NCI-H1417 treated with DMSO at 0.1 percent for 48 hours (cell line): Measurements from ENCODE around the gene KRT77.

Experiments used
- DNase-seq: peaks from one replicate; lab custom pipeline; 2025; lab: John Stamatoyannopoulos, UW

The KRT77 gene

GRCh38 chr12:52691076-52691840, 12.1 kb downstream of the KRT77 start:
- DNase-seq = peak; percentile 60

DNA sequence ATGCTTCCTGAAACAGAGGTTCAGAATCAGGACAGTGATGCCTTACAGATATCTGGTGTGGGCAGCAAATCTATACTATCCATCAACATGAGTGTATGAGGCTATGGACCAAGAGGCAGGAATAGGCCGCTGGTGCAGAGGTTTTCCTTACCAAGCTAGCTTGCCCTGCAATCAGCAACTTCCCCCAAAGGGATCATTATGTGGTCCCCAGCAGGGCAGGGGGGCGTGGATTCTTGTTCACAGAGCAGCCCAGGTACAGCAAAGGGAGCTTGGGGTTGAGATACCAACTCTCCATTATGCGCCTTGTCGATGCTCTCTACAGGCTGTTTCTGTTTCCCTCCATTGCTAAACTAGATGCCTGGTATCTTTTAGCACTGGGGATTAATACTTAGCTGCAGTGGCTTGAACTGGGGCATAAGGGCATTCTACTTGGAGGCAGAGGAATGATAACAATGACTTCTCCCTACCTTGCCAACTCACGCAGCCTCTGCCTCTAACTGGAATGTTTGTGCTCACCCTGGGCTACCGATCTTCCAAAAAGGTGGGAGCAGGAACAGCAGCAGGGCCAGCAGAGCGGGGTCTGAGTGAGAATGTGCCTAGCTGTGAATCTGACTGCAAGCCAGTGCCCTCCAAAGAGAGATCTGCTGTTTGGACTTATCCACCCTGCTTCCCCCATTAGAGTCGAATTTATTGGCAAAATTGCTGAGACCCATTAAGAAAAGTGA, 12.8 kb downstream of the KRT77 start:
- no peak for DNase-seq

- DNase-seq = no peak
These were observed 13.4 kb downstream of the KRT77 start for GRCh38 chr12:52689936-52690335.

DNA sequence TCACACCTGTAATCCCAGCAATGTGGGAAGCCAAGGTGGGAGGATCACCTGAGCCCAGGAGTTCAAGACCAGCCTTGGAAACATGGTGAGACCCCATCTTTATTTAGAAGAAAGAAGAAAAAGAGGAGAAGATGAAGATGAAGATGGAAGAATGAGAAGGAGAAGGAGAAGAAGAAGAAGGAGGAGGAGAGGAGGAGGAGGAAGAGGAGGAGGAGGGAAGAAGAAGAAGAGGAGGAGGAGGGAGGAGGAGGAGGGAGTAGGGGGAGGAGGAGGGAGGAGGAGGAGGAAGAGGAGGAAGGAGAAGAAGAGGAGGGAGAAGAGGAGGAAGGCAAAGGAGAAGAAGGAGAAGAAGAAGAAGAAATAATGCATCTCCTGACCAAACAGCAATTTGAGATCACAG, 14.1 kb downstream of the KRT77 start:
- DNase-seq = no peak

- no peak for DNase-seq
These were observed 14.8 kb downstream of the KRT77 start for GRCh38 chr12:52688481-52688880.

DNA sequence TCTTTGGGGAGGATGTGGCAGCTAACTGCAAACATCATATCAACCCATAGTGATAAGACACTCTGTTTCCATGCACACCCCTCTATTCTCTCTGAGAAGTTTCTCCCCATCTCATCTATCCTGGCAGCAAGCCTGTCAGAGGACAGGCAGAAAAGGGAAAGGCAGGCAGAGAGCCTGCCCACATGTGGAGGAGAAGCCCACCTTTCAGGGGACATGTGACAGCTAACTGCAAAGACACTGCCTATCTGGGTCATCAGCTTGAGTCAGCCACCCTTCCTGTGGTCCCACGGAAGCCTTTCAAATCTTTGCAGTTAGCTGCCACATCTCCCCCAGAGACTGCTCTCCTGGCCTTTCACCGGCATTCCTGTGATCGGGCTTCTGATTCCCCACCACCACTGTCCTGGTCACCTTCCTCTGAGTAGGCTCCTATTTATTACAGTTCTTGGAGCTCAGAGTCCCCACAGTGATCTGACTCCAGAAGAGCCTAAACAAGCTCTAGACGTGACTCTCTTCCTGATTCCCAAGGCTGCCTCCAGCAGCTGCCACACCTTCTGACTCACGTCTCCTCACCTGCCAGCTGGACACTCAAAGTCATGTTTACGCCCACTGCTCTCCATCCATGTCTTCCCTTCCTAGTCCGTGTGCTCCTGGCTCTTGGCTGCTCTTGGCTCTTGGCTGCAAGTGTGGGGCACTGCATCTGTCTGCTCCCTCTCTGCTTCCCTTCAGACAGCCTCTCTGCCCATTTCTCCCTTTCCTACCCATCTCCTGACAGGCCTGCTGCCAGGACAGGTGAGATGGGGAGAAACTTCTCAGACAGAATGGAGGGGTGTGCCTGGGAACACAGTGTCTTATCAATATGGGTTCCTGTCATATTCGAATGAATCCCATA, 15.6 kb downstream of the KRT77 start:
- no peak for DNase-seq

- no peak for DNase-seq
These were observed 16.4 kb downstream of the KRT77 start for GRCh38 chr12:52686756-52687487.

DNA sequence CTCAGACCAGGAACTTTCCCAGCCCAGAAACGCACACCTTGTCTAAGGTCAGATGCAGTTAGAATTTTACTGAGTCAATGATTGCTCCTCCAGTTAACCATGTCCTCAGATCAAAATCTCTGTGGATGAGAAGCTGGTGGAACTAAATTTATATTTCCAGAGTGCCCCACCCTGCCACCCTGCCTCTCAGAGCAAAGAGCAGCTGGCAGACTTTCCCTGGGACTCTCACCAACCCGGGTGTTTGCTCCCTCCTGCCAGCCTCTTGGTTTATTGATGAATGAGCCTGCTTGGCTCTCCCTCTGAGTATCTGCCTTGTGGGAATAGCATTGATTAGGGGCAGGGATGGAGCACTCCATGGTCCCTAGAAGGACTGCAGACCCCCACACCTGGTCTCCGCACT, 17.3 kb downstream of the KRT77 start:
- DNase-seq = no peak

GRCh38 chr12:52685406-52685890, 17.9 kb downstream of the KRT77 start:
- no peak for DNase-seq

DNA sequence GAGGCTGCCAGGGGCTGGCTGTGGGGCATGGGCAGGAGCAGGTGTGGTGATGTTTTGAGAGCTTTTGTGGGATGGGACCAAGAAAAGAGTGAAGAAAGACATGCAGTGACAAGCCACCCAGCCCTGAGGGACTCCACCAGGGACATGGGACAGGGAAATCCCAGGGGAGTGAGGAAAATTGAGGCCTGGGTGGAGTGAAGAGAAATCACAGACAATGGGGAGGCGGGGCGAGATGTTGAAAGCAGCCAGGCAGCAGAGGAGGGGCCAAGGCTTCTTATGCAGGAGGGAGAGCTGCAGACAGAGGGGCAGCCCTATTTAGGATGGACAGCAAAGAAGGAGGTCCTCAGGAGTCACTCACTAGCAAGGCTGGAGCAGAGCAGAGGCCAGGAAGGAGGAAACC, 18.9 kb downstream of the KRT77 start:
- DNase-seq = no peak

- DNase-seq = no peak
These were observed 19.6 kb downstream of the KRT77 start for GRCh38 chr12:52683575-52684300.

DNA sequence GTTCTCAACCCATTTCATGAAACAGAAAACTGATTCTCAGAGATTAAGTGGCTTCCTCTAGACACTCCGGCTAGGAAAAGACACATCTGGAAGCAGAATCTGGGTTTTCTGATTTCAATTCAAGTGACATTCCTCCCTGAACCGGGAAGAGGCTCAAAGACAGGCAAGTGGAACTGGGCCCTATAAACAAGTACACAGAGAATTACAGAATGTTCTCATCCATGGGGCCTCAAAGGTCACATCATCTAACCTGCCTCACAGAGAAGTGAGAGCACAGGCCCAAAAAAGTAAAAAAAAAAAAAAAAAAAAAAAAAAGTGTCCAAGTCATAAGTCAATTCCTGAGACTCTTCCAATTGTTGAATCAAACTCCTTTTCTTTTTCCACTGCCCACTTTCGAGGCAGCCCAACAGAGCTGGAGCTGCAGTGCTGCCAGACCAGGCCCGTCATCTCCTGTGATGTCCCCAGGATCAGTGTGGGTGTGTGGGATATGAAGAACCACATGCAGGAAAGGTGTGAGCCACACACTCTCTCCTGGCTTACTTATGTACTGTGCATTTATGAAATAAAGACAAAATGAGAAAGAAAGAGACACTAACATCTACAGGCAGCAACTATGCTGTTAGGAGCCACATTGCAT, 20.3 kb downstream of the KRT77 start:
- DNase-seq = no peak

DNA sequence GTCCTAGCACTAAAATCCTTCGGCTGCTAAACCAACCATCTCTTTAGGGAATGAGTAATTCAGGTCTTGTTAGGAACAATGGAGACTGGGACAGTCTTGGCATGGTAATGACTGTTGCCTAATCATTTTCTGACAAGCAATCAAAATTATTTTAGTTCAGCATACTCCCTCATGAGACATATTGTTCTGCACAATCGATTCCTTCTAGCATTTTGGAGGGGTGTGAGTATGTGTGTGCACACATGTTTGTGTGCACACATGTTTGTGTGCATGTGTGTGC, 21.0 kb downstream of the KRT77 start:
- DNase-seq = no peak

- no peak for DNase-seq
These were observed 21.6 kb downstream of the KRT77 start for GRCh38 chr12:52681526-52682380.

DNA sequence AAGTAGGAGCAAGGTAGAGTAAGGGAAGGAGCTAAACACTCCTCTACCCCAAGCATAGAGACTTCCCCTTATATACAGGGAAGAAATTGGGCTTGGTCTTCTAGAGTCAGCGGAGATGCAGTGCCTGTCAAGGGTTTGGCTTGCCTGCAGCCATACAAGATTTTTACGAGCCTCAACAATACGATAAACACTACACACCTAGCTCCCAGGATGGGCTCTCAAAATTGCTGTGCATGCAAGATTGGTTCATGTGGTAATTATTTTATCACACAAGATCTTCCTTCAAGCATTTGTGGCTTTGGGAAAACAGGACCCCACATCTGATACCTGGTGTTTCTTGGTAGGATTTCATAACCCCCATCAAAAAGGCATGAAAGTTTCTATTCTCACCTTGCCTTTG, 23.0 kb downstream of the KRT77 start, which contains the start of gene KRT1:
KRT1 (minus strand) TSS at position 45 of the 400 bp plus-strand sequence. CDS start 59 bp downstream, outside the sequence.
- DNase-seq = no peak

- no peak for DNase-seq
These were observed 23.4 kb downstream of the KRT77 start for GRCh38 chr12:52679875-52680274.

DNA sequence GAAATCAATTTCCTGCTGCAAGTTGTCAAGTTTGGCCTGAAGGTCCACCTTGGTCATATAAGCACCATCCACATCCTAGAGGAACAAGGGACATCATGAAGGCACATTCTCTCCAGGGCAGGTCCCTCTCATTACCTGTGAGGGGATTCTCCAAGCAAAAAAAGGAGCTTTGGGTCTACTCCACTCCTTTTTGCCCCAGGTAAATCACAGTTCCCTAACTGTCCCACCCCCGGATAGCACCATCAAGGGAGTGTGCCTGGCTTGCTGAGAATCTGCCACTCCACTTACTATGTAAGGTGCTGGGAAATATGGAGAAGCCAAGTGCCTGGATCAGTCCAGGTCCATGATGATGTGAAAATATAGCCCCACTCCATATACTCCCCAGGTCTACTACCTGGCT, 25.7 kb downstream of the KRT77 start:
- no peak for DNase-seq

- DNase-seq = no peak
These were observed 26.2 kb downstream of the KRT77 start for GRCh38 chr12:52677126-52677525.

DNA sequence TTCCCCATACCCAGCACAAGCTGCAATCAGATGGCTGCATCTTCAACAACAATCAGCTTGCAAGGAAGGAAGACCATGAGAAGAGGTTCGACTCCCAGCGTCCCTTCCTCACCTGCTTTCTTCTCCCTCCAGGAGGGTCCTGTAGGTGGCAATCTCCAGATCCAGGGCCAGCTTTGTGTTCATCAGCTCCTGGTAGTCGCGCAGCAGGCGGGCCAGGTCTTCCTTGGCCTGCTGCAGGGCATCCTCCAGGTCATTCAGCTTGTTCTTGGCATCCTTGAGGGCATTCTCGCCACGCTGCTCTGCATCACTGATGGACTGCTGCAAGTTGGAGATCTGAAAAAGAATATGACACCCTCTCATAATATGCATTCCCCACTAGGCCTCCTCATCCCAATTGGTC, 27.2 kb downstream of the KRT77 start:
- no peak for DNase-seq

GRCh38 chr12:52675301-52675701, 28.0 kb downstream of the KRT77 start:
- no peak for DNase-seq
